Ishikawa (cell line): ENCODE measurements around the gene ZNF565.

Source experiments
- EGR1 ChIP-seq: IDR thresholded peaks from 2 replicates; pipeline ENCODE4 v1.6.1; 2012
- TAF1 ChIP-seq: IDR thresholded peaks from 2 replicates; pipeline ENCODE4 v1.6.1; 2012; ENCODE audit warnings: low read depth, mild to moderate bottlenecking

DNA sequence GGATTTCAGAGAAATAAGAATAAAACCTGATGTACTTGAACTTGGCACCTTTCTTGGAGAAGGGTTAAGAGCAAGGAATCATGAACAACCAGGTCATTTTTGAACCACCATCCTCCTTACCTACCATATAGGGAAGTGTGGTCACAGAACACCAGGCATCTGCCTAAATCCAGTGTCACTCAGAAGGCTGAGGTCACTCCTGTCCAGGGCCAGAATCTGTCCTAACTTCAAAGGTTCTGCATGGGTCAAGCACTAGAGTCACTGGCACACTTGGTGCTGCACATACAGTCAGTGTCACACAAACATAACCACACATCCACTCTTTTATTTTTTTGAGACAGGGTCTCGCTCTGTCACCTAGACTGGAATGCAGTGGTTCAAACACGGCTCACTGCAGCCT is 1.6 kb downstream of the ZNF565 start:
- TF ChIP-seq TAF1 (no peak), EGR1 (no peak)
